HepG2 (cell line): ENCODE data around the gene JSRP1. TPM values are rescaled to one million over a fixed set of nuclear protein-coding genes. Genes with fewer than 3 reads are reported as not detected.
A peak's percentile ranks its signal among the peaks of the same experiment; 100 is the strongest.

Source experiments
- BCL6 ChIP-seq: IDR thresholded peaks from 2 replicates; pipeline ENCODE4 v1.6.1; 2016; ENCODE audit warnings: missing genetic modification reagents, missing compliant biosample characterization
- CENPT ChIP-seq: sonication (generic); formaldehyde crosslinking; IDR thresholded peaks from 2 replicates; pipeline ENCODE4 v1.8.0; 2022; ENCODE audit warnings: low read depth, mild to moderate bottlenecking, moderate library complexity, missing genetic modification reagents
- HNF4A ChIP-seq: sonication (generic); formaldehyde crosslinking; IDR thresholded peaks from 2 replicates; pipeline ENCODE4 v1.4.0; 2020; ENCODE audit warnings: missing genetic modification reagents
- KMT2A ChIP-seq: sonication (generic); formaldehyde crosslinking; IDR thresholded peaks from 2 replicates; pipeline ENCODE4 v1.4.0; 2020; ENCODE audit warnings: missing genetic modification reagents
- NCOA2 ChIP-seq: sonication (generic); formaldehyde crosslinking; IDR thresholded peaks from 2 replicates; pipeline ENCODE4 v1.8.0; 2022; ENCODE audit warnings: inconsistent platforms
- PCBP2 ChIP-seq: fragments of 200-400 bp; formaldehyde crosslinking; optimal IDR thresholded peaks from 2 replicates; pipeline ENCODE3; 2018; ENCODE audit warnings: low read length, low read depth; ENCODE audit not compliant: poor library complexity, severe bottlenecking
- PITX1 ChIP-seq: sonication (generic); formaldehyde crosslinking; IDR thresholded peaks from 2 replicates; pipeline ENCODE4 v1.5.1; 2020; ENCODE audit warnings: mild to moderate bottlenecking, missing genetic modification reagents
- SP1 ChIP-seq, 2 experiments: fragments of 450-650 bp in 1 of 2; sonication (generic) in 1 of 2; formaldehyde crosslinking in 1 of 2; IDR thresholded peaks; 2 replicates each; pipeline versions ENCODE4 v1.4.0 to v1.6.1; 2016 to 2020; ENCODE audit warnings: missing genetic modification reagents in 1 of 2
- TAF1 ChIP-seq: sonication (generic); formaldehyde crosslinking; IDR thresholded peaks from 2 replicates; pipeline ENCODE4 v1.4.0; 2020; ENCODE audit warnings: missing genetic modification reagents
- ZBTB38 ChIP-seq: sonication (generic); formaldehyde crosslinking; IDR thresholded peaks from 2 replicates; pipeline ENCODE4 v1.5.1; 2020; ENCODE audit warnings: mild to moderate bottlenecking, missing genetic modification reagents
- ZFP36L2 ChIP-seq: sonication (generic); formaldehyde crosslinking; IDR thresholded peaks from 2 replicates; pipeline ENCODE4 v1.4.0; 2020; ENCODE audit warnings: missing genetic modification reagents
- ZNF17 ChIP-seq: sonication (generic); formaldehyde crosslinking; IDR thresholded peaks from 2 replicates; pipeline ENCODE4 v1.5.0; 2020; ENCODE audit warnings: mild to moderate bottlenecking, missing genetic modification reagents
- ZNF205 ChIP-seq: IDR thresholded peaks from 2 replicates; pipeline ENCODE4 v1.6.1; 2018; ENCODE audit warnings: missing biosample characterization, missing genetic modification reagents
- ZNF510 ChIP-seq: sonication (generic); formaldehyde crosslinking; IDR thresholded peaks from 2 replicates; pipeline ENCODE4 v1.4.0; 2020; ENCODE audit warnings: low read depth, mild to moderate bottlenecking, missing genetic modification reagents
- ZNF572 ChIP-seq: sonication (generic); formaldehyde crosslinking; IDR thresholded peaks from 2 replicates; pipeline ENCODE4 v1.5.1; 2020; ENCODE audit warnings: mild to moderate bottlenecking, missing genetic modification reagents
- ZNF577 ChIP-seq: sonication (generic); formaldehyde crosslinking; IDR thresholded peaks from 2 replicates; pipeline ENCODE4 v1.4.0; 2020; ENCODE audit warnings: mild to moderate bottlenecking, low read depth, missing genetic modification reagents, borderline replicate concordance
- polyA plus RNA-seq, 8 experiments: library from polyadenylated mRNA; depleted of rRNA in 3 of 8; stranded (reverse) in 7 of 8; unstranded in 1 of 8; fragments of >200 nt; fragmentation: Illumina TruSeq in 4 of 8; extraction: Trizol in 4 of 8; gene quantifications; 2 replicates each; pipeline versions ENCODE4 v1.2.1 to v1.2.3, GENCODE V29; 2011 to 2016; ENCODE audit warnings: low read depth in 4 of 8, missing spikeins in 1 of 8, mixed read lengths in 1 of 8; ENCODE audit not compliant: insufficient read depth in 1 of 8
- total RNA-seq, 5 experiments: library from RNA; depleted of rRNA; stranded (reverse); fragments of >200 nt; fragmentation: Illumina TruSeq; extraction: Trizol; gene quantifications; 2 replicates each; pipeline ENCODE4 v1.2.3, GENCODE V29; 2016; ENCODE audit warnings: low read depth in 1 of 5
- TF ChIP-seq, protein P1 (sequence below): sonication (generic); formaldehyde crosslinking; conservative IDR thresholded peaks from 2 replicates; pipeline ENCODE4 v1.5.0; 2020; ENCODE audit warnings: missing genetic modification reagents
- TF ChIP-seq, protein P2 (sequence below): sonication (generic); formaldehyde crosslinking; IDR thresholded peaks from 2 replicates; pipeline ENCODE4 v1.4.0; 2020; ENCODE audit warnings: missing genetic modification reagents
- TF ChIP-seq, protein P3 (sequence below): sonication (generic); formaldehyde crosslinking; IDR thresholded peaks from 2 replicates; pipeline ENCODE4 v1.9.0; 2021; ENCODE audit warnings: missing genetic modification reagents, borderline replicate concordance
- TF ChIP-seq, protein P4 (sequence below): sonication (generic); formaldehyde crosslinking; IDR thresholded peaks from 2 replicates; pipeline ENCODE4 v1.5.1; 2020; ENCODE audit warnings: mild to moderate bottlenecking, missing genetic modification reagents, borderline replicate concordance
- TF ChIP-seq, protein P5 (sequence below): sonication (generic); formaldehyde crosslinking; IDR thresholded peaks from 2 replicates; pipeline ENCODE4 v1.8.0; 2022; ENCODE audit warnings: missing genetic modification reagents, mild to moderate bottlenecking, inconsistent platforms, borderline replicate concordance
- TF ChIP-seq, protein P6 (sequence below): sonication (generic); formaldehyde crosslinking; IDR thresholded peaks from 2 replicates; pipeline ENCODE4 v1.4.0; 2020; ENCODE audit warnings: missing genetic modification reagents

JSRP1 gene
- total and polyA plus RNA-seq, 2 of the 13 experiments (the other 11 are each of a cell fraction or from before 2014, with no cell fraction given), result 0.16 to 0.38 TPM

DNA sequence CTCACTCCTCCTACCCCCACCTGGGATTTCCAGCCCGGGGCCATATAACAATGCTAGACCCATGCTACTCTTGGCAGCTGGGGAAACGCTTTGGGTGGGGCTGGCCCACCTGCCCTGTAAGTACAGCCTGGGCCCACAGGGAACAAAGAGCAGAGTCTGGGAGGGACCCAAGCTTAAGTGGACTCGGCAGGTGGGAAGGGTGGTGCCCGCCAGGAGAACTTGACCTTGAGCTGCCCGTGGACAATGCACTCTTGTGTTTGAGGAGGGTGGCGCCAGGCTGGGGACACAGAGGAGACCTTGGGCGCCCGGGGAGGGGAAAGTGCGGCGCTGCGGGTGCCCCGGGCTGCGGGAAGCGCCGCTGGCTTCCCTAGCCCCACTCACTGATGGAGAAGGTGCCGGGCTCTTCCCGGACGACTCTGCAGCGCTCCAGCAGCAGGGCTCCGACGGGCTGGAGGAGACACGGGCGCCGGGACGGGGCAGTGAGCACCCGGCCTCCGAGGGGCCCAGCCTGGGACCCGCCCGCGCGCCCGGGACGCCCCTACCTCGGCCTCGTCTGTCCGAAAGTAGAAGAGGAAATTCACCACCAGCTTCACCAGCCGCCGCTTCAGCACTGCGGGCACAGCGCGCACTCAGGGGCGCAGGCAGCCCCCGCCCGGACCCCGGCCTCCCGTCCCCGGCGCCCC is 20.7 kb downstream of the JSRP1 start (continued):
- TF ChIP-seq, protein P1, sequence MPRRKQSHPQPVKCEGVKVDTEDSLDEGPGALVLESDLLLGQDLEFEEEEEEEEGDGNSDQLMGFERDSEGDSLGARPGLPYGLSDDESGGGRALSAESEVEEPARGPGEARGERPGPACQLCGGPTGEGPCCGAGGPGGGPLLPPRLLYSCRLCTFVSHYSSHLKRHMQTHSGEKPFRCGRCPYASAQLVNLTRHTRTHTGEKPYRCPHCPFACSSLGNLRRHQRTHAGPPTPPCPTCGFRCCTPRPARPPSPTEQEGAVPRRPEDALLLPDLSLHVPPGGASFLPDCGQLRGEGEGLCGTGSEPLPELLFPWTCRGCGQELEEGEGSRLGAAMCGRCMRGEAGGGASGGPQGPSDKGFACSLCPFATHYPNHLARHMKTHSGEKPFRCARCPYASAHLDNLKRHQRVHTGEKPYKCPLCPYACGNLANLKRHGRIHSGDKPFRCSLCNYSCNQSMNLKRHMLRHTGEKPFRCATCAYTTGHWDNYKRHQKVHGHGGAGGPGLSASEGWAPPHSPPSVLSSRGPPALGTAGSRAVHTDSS (CRISPR knock-in tag), result no peak
- TF ChIP-seq NCOA2 (CRISPR knock-in tag) (peak; percentile 40; the same call in 1 of the 2 replicates), ZNF572 (peak; percentile 80), ZNF510 (CRISPR knock-in tag) (no peak), HNF4A (CRISPR knock-in tag) (peak; percentile 81), PCBP2 (no peak), KMT2A (no peak), ZNF205 (CRISPR knock-in tag) (0 out of 2 replicates have a peak, but pooled peaks have one; percentile 35), PITX1 (CRISPR knock-in tag) (peak; percentile 52; the same call in 1 of the 2 replicates), BCL6 (CRISPR knock-in tag) (peak; percentile 73), CENPT (0 out of 2 replicates have a peak, but pooled peaks have one; percentile 47), ZNF17 (CRISPR knock-in tag) (no peak), ZNF577 (CRISPR knock-in tag) (no peak), SP1 (IDR thresholded peaks at IDR 0.05) (no peak), SP1 (CRISPR knock-in tag; IDR thresholded peaks at IDR 0.05) (0 out of 2 replicates have a peak, but pooled peaks have one; percentile 21), TAF1 (no peak; the same call in 1 of the 2 replicates), ZFP36L2 (CRISPR knock-in tag) (no peak), ZBTB38 (CRISPR knock-in tag) (0 out of 2 replicates have a peak, but pooled peaks have one; percentile 35)
- TF ChIP-seq, protein P2, sequence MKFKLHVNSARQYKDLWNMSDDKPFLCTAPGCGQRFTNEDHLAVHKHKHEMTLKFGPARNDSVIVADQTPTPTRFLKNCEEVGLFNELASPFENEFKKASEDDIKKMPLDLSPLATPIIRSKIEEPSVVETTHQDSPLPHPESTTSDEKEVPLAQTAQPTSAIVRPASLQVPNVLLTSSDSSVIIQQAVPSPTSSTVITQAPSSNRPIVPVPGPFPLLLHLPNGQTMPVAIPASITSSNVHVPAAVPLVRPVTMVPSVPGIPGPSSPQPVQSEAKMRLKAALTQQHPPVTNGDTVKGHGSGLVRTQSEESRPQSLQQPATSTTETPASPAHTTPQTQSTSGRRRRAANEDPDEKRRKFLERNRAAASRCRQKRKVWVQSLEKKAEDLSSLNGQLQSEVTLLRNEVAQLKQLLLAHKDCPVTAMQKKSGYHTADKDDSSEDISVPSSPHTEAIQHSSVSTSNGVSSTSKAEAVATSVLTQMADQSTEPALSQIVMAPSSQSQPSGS (CRISPR knock-in tag), result peak; percentile 40; the same call in 1 of the 2 replicates
- TF ChIP-seq, protein P3, sequence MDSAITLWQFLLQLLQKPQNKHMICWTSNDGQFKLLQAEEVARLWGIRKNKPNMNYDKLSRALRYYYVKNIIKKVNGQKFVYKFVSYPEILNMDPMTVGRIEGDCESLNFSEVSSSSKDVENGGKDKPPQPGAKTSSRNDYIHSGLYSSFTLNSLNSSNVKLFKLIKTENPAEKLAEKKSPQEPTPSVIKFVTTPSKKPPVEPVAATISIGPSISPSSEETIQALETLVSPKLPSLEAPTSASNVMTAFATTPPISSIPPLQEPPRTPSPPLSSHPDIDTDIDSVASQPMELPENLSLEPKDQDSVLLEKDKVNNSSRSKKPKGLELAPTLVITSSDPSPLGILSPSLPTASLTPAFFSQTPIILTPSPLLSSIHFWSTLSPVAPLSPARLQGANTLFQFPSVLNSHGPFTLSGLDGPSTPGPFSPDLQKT (CRISPR knock-in tag), result no peak
- TF ChIP-seq, protein P4, sequence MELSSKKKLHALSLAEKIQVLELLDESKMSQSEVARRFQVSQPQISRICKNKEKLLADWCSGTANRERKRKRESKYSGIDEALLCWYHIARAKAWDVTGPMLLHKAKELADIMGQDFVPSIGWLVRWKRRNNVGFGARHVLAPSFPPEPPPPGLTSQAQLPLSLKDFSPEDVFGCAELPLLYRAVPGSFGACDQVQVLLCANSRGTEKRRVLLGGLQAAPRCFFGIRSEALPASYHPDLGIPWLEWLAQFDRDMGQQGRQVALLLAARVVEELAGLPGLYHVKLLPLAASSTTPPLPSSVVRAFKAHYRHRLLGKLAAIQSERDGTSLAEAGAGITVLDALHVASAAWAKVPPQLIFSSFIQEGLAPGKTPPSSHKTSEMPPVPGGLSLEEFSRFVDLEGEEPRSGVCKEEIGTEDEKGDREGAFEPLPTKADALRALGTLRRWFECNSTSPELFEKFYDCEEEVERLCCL (CRISPR knock-in tag), result no peak
- TF ChIP-seq, protein P5, sequence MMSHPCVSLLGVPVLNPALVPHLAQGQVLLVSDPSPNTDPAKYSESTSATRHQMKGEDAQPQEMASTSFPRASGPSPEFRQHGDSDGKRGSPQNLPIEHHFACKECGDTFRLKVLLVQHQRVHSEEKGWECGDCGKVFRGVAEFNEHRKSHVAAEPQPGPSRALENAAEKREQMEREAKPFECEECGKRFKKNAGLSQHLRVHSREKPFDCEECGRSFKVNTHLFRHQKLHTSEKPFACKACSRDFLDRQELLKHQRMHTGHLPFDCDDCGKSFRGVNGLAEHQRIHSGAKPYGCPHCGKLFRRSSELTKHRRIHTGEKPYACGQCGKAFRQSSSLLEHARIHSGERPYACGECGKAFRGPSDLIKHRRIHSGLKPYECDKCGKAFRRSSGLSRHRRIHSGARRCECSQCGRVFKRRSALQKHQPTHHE (CRISPR knock-in tag), result no peak
- TF ChIP-seq, protein P6, sequence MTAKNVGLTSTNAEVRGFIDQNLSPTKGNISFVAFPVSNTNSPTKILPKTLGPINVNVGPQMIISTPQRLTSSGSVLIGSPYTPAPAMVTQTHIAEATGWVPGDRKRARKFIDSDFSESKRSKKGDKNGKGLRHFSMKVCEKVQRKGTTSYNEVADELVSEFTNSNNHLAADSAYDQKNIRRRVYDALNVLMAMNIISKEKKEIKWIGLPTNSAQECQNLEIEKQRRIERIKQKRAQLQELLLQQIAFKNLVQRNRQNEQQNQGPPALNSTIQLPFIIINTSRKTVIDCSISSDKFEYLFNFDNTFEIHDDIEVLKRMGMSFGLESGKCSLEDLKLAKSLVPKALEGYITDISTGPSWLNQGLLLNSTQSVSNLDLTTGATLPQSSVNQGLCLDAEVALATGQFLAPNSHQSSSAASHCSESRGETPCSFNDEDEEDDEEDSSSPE (CRISPR knock-in tag), result peak; percentile 37; the same call in 1 of the 2 replicates
